Measurements from ENCODE around the gene RALGAPA2.

GRCh38 chr20:20731000-20731944, 18.8 kb upstream of the RALGAPA2 start:
- no peak for TF ChIP-seq CTCF (IDR thresholded peaks at IDR 0.05)
- no peak for TF ChIP-seq EP300 (IDR thresholded peaks at IDR 0.05)
- no peak for TF ChIP-seq POLR2A (IDR thresholded peaks at IDR 0.05)

All from ovary (tissue), 3 donors.